GM19395 (cell line): ENCODE results near the gene PACSIN2.
"Not testable (repeated sequence)": the region's sequence is repeated elsewhere in the genome, so short reads cannot be mapped to it uniquely, and the experiment has no call there.

ENCODE experiments used
- ATAC-seq: cut with Tn5 transposase; IDR thresholded peaks from one replicate; pipeline ENCODE4 v1.9.1; 2021; ENCODE audit warnings: mild to moderate bottlenecking, moderate library complexity; ENCODE audit not compliant: unreplicated experiment

PACSIN2 gene

GRCh38 chr22:42967933-42968332 lies 47.0 kb downstream of the PACSIN2 start:
- ATAC-seq, result no peak

GRCh38 chr22:42967005-42967404 lies 47.9 kb downstream of the PACSIN2 start:
- ATAC-seq, result no peak

GRCh38 chr22:42966497-42966896 lies 48.5 kb downstream of the PACSIN2 start:
- no peak for ATAC-seq

GRCh38 chr22:42964994-42965699 lies 49.8 kb downstream of the PACSIN2 start:
- ATAC-seq, result no peak

GRCh38 chr22:42963231-42963595 lies 51.7 kb downstream of the PACSIN2 start:
- no peak for ATAC-seq

GRCh38 chr22:42962295-42963230 lies 52.4 kb downstream of the PACSIN2 start:
- no peak for ATAC-seq

- no peak for ATAC-seq
Measured at GRCh38 chr22:42961810-42962209, 53.1 kb downstream of the PACSIN2 start.

GRCh38 chr22:42961400-42961690 lies 53.6 kb downstream of the PACSIN2 start:
- not testable (repeated sequence) for ATAC-seq

- no peak for ATAC-seq
Measured at GRCh38 chr22:42960531-42961399, 54.2 kb downstream of the PACSIN2 start.

- ATAC-seq, result no peak
Measured at GRCh38 chr22:42959576-42960509, 55.1 kb downstream of the PACSIN2 start.

GRCh38 chr22:42958937-42959336 lies 56.0 kb downstream of the PACSIN2 start:
- ATAC-seq, result no peak

GRCh38 chr22:42957958-42958357 lies 57.0 kb downstream of the PACSIN2 start:
- no peak for ATAC-seq

- no peak for ATAC-seq
Measured at GRCh38 chr22:42957544-42957943, 57.4 kb downstream of the PACSIN2 start.

- ATAC-seq, result no peak
Measured at GRCh38 chr22:42955848-42956247, 59.1 kb downstream of the PACSIN2 start.

GRCh38 chr22:42955087-42955635 lies 59.8 kb downstream of the PACSIN2 start:
- no peak for ATAC-seq

- not testable (repeated sequence) for ATAC-seq
Measured at GRCh38 chr22:42953751-42954150, 61.2 kb downstream of the PACSIN2 start.

- no peak for ATAC-seq
Measured at GRCh38 chr22:42951093-42951710, 63.7 kb downstream of the PACSIN2 start.

GRCh38 chr22:42950281-42950680 lies 64.7 kb downstream of the PACSIN2 start:
- no peak for ATAC-seq

GRCh38 chr22:42949159-42949558 lies 65.8 kb downstream of the PACSIN2 start:
- ATAC-seq, result no peak
